ENCODE data around the gene SLC39A7.

The SLC39A7 gene

DNA sequence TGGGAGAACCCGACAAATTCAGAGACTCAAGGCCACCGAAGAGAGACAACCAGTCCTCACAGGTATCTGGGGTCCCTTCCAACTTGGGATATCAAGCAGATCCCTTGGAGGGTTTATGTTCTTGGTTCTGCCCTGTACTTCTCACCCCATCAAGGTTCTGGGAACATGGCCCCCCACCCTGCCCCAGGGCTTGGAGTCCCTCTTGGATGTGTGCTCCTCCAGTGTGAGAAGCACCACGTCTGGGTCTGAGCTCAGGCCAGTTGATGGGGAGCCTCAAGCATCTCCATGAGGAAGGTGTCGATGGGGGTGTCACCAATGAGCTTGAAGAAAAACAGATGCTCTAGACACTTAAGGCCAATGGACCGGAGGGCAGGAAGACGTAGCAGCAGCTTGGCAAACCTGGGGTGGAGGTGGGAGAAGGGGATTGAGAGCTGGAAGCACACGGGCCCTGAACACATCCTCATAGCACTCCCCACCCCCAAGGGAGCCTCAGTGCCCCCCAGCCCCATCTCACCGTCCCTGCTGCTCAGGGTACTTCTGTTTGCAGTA is 6.2 kb upstream of the SLC39A7 start:
- Histone ChIP-seq H3K4me1 (ENCODE audit: insufficient read depth, low read length, severe bottlenecking) (peaks cover 29% of the 10 kb centered on the region), H3K9ac (ENCODE audit: low read length) (no peak overlapping the region), H3K27me3 (ENCODE audit: insufficient read depth, low read length) (peaks cover 13% of the 10 kb centered on the region; the same call in 1 of the 2 replicates), H3K9me2 (ENCODE audit: low read depth, low read length) (no peaks in the 10 kb centered on the region), H3K4me3 (ENCODE audit: low read depth, low read length, poor library complexity, severe bottlenecking) (no peak overlapping the region), H3K9me3 (ENCODE audit: low read length) (no peaks in the 10 kb centered on the region), H4K20me1 (ENCODE audit: insufficient read depth, low read length) (no peaks in the 10 kb centered on the region), H3K4me2 (ENCODE audit: low read length) (no peak overlapping the region), H3F3A (ENCODE audit: insufficient read depth, low read length) (no peaks in the 10 kb centered on the region), H3K27ac (ENCODE audit: low read depth, low read length, poor library complexity, severe bottlenecking) (no peak overlapping the region), H3K79me2 (ENCODE audit: insufficient read depth, low read length) (no peaks in the 10 kb centered on the region), H3K36me3 (ENCODE audit: insufficient read depth, low read length) (peaks cover 35% of the 10 kb centered on the region), H2AFZ (ENCODE audit: low read length) (no peak overlapping the region)
- TF ChIP-seq, protein P1, sequence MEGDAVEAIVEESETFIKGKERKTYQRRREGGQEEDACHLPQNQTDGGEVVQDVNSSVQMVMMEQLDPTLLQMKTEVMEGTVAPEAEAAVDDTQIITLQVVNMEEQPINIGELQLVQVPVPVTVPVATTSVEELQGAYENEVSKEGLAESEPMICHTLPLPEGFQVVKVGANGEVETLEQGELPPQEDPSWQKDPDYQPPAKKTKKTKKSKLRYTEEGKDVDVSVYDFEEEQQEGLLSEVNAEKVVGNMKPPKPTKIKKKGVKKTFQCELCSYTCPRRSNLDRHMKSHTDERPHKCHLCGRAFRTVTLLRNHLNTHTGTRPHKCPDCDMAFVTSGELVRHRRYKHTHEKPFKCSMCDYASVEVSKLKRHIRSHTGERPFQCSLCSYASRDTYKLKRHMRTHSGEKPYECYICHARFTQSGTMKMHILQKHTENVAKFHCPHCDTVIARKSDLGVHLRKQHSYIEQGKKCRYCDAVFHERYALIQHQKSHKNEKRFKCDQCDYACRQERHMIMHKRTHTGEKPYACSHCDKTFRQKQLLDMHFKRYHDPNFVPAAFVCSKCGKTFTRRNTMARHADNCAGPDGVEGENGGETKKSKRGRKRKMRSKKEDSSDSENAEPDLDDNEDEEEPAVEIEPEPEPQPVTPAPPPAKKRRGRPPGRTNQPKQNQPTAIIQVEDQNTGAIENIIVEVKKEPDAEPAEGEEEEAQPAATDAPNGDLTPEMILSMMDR (IDR thresholded peaks at IDR 0.05; ENCODE audit: low read length) = no peak
- no peak for TF ChIP-seq EZH2 (IDR thresholded peaks at IDR 0.05; ENCODE audit: borderline replicate concordance, low read length)

DNA sequence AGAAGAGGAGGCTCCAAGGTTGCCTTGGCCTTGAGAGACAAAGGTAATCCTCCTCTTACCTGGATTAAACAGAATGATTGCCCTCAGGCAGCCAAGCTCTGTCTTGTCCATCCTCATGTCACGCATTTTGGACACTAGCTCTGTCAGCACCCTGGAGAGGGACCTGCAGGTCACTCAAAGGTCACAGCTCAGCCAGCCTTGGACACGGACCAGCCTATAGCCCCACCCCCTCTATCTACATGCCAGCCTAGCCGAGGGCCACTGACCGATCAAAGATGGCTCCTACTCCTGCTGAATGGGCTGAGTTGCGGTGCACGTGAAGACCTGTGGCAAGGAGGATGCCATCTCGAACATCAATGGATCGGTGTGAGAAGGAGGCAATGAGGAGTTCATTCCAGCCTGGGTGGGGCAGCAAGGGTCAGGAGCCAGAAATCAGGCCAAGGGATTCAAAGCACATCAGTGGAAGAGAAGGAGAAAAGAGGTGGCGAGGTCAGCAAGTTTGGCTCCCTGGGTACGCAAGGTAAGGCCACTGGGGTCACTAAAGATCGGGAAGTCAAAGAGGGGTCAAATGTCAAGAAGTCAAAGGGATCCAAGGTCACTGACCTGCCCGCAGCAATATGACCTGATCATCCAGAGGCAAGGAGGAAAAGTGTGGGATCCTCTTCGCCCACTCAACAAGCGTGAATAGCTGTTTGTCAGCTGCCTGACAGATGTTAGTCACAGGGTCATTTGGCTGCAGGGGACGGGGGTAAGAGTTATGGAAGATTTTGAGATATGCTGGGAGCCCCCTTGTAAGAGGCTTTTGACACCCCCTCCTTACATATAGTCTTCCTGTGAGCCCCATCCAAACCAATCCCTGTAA is 5.1 kb upstream of the SLC39A7 start:
- Histone ChIP-seq H3K4me2 (ENCODE audit: low read length) (no peak overlapping the region), H3K27ac (ENCODE audit: low read depth, low read length, poor library complexity, severe bottlenecking) (no peak overlapping the region), H3K9me3 (ENCODE audit: low read length) (no peaks in the 10 kb centered on the region), H4K20me1 (ENCODE audit: insufficient read depth, low read length) (no peaks in the 10 kb centered on the region), H3K27me3 (ENCODE audit: insufficient read depth, low read length) (peaks cover 13% of the 10 kb centered on the region; the same call in 1 of the 2 replicates), H3K9me2 (ENCODE audit: low read depth, low read length) (no peaks in the 10 kb centered on the region), H3F3A (ENCODE audit: insufficient read depth, low read length) (no peaks in the 10 kb centered on the region), H3K4me3 (ENCODE audit: low read depth, low read length, poor library complexity, severe bottlenecking) (no peak overlapping the region), H2AFZ (ENCODE audit: low read length) (no peak overlapping the region), H3K36me3 (ENCODE audit: insufficient read depth, low read length) (peaks cover 35% of the 10 kb centered on the region), H3K9ac (ENCODE audit: low read length) (no peak overlapping the region), H3K79me2 (ENCODE audit: insufficient read depth, low read length) (no peaks in the 10 kb centered on the region), H3K4me1 (ENCODE audit: insufficient read depth, low read length, severe bottlenecking) (peaks cover 31% of the 10 kb centered on the region)
- TF ChIP-seq, protein P1 (IDR thresholded peaks at IDR 0.05; ENCODE audit: low read length) = no peak
- TF ChIP-seq EZH2 (IDR thresholded peaks at IDR 0.05; ENCODE audit: borderline replicate concordance, low read length) = no peak

DNA sequence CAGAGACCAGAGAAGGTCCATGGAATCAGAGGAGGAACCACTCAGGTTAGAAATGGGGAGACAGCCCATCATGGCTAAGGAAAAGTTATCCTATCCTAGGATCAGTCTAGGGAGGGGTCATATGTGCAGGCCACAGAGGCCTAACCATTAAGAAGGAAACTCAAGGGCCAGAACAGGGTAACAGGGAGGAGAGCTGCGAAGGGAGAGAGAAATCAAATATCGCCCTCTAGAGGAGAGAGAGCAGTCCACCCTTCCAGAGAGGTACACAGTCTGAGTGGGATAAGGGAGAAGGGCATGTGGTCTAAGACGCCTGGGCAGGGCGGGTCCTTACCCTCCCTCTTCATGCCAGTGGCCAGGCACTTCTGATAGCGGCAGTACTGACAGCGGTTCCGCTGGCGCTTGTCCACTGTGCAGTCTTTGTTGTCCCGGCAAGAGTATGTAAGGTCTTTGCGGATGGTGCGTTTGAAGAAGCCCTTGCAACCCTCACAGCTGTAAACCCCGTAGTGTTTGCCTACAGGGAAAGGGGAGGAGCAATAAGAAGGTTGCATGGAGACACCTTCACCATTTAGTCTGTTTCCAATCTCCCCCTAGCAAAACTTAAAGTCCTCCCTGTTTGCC is 3.1 kb upstream of the SLC39A7 start:
- no peaks in the 10 kb centered on the region for H3F3A ChIP-seq (ENCODE audit: insufficient read depth, low read length)
- no peaks in the 10 kb centered on the region for H3K9me2 ChIP-seq (ENCODE audit: low read depth, low read length)
- H3K4me1 ChIP-seq (ENCODE audit: insufficient read depth, low read length, severe bottlenecking) = peaks cover 41% of the 10 kb centered on the region
- H3K9me3 ChIP-seq (ENCODE audit: low read length) = no peaks in the 10 kb centered on the region
- 0 out of 2 replicates have a peak, but pooled peaks cover 4% of the 10 kb centered on the region for H3K27me3 ChIP-seq (ENCODE audit: insufficient read depth, low read length)
- no peak for TF ChIP-seq EZH2 (IDR thresholded peaks at IDR 0.05; ENCODE audit: borderline replicate concordance, low read length)
- TF ChIP-seq, protein P1 (IDR thresholded peaks at IDR 0.05; ENCODE audit: low read length) = peak; percentile 83
- peak overlapping the region; percentile 9; the same call in 1 of the 2 replicates for H3K4me2 ChIP-seq (ENCODE audit: low read length)
- no peak overlapping the region for H3K9ac ChIP-seq (ENCODE audit: low read length)
- H3K36me3 ChIP-seq (ENCODE audit: insufficient read depth, low read length) = peaks cover 43% of the 10 kb centered on the region
- H2AFZ ChIP-seq (ENCODE audit: low read length) = no peak overlapping the region
- no peaks in the 10 kb centered on the region for H4K20me1 ChIP-seq (ENCODE audit: insufficient read depth, low read length)
- H3K79me2 ChIP-seq (ENCODE audit: insufficient read depth, low read length) = no peaks in the 10 kb centered on the region
- H3K27ac ChIP-seq (ENCODE audit: low read depth, low read length, poor library complexity, severe bottlenecking) = no peak overlapping the region
- H3K4me3 ChIP-seq (ENCODE audit: low read depth, low read length, poor library complexity, severe bottlenecking) = no peak overlapping the region
